Measurements from ENCODE around the gene DOCK3. TPM values are rescaled to one million over a fixed set of nuclear protein-coding genes. Genes with fewer than 3 reads are reported as not detected.

The DOCK3 gene
- total and polyA plus RNA-seq, 2 donors (not counting 3 experiments of a cell fraction or from before 2014, with no cell fraction given): 0.08 to 0.13 TPM

DNA sequence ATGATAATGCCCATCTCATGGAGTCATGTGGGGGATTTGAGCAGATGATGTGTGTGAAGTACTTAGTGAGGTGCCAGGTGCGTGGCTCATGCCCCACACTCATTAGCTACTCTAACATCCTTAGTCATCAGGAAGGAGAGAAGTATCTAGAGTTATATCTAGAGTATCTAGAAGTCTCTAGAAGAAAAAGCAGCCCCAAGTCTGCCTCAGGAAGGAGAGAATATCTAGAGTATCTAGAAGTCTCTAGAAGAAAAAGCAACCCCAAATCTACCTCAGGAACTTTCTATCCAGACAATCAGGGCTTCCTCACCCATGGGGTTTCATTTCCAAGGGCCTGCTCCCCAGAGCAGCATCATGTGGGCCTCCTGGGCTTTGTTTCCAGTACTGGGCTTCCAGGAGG is 24.7 kb upstream of the DOCK3 start:
- Histone ChIP-seq H3K79me2 (ENCODE audit: control insufficient read depth, insufficient read depth, low read length) (no peaks in the 10 kb centered on the region), H3K9me1 (replicated peaks; ENCODE audit: control insufficient read depth, extremely low read depth, insufficient read depth, low read length) (no peaks in the 10 kb centered on the region), H3K9me3 (replicated peaks; ENCODE audit: control insufficient read depth, insufficient read depth, low read length) (no peaks in the 10 kb centered on the region), H2AFZ (ENCODE audit: low read depth, low read length) (no peak overlapping the region), H3K4me3 (replicated peaks in 1 of 3; ENCODE audit: insufficient read depth in 1 of 3, low read depth in 1 of 3, low read length in 3 of 3) (no peak overlapping the region), H3K27ac (ENCODE audit: insufficient read depth, low read depth, low read length) (no peak overlapping the region), H3K36me3 (ENCODE audit: control insufficient read depth in 2 of 2, extremely low read depth in 1 of 2, insufficient read depth in 2 of 2, low read length in 2 of 2) (peaks cover 0 to 1% of the 10 kb centered on the region in 2 experiments), H3K9ac (replicated peaks; ENCODE audit: extremely low read depth, insufficient read depth, low read length) (no peak overlapping the region), H4K20me1 (replicated peaks; ENCODE audit: control insufficient read depth, extremely low read depth, insufficient read depth, low read length) (no peaks in the 10 kb centered on the region), H3K4me2 (ENCODE audit: insufficient read depth, low read length) (no peak overlapping the region), H3K27me3 (ENCODE audit: control insufficient read depth in 2 of 2, insufficient read depth in 2 of 2, low read length in 2 of 2) (no peaks in the 10 kb centered on the region), H3K4me1 (ENCODE audit: control insufficient read depth, extremely low read depth, insufficient read depth, low read length) (no peaks in the 10 kb centered on the region)
- CTCF ChIA-PET: interaction anchor here (1.0 to 1.5 kb wide), 2 partner anchors 19 to 34 kb away, joined by 4 to 6 read pairs; no protein-coding TSS in a partner anchor
- FAIRE-seq (no peak), DNase-seq (ENCODE audit: low read depth, low spot score) (no peak)
- intact Hi-C loops (cut with micrococcal nuclease) (no loop called here), dilution Hi-C loops (cut with MboI; ENCODE audit: extremely low pct_ligation_motif_present, low sequenced_read_pairs) (no loop called here)
- POLR2A ChIA-PET: no interaction called here
- BruUV-seq (replicated peaks): no TSS peak
- TF ChIP-seq POLR2AphosphoS5 (IDR thresholded peaks at IDR 0.05; ENCODE audit: insufficient read depth, low read depth, low read length): no peak
- TF ChIP-seq POLR2A (IDR thresholded peaks at IDR 0.05; ENCODE audit: low read depth, low read length): no peak
- no peak for TF ChIP-seq MYC (IDR thresholded peaks at IDR 0.05; ENCODE audit: low read depth, low read length)
- no peak for TF ChIP-seq GATA2 (IDR thresholded peaks at IDR 0.05; ENCODE audit: insufficient read depth, insufficient read length, low read depth, low read length)
- no peak for TF ChIP-seq EZH2 (IDR thresholded peaks at IDR 0.05; ENCODE audit: borderline replicate concordance, low read depth, low read length, severe bottlenecking)
- no peak for TF ChIP-seq FOS (IDR thresholded peaks at IDR 0.05; ENCODE audit: borderline replicate concordance, insufficient read depth, low read length)
- TF ChIP-seq, protein P1, sequence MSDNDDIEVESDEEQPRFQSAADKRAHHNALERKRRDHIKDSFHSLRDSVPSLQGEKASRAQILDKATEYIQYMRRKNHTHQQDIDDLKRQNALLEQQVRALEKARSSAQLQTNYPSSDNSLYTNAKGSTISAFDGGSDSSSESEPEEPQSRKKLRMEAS (IDR thresholded peaks at IDR 0.05; ENCODE audit: insufficient read depth, insufficient read length): no peak
- TF ChIP-seq, protein P2, sequence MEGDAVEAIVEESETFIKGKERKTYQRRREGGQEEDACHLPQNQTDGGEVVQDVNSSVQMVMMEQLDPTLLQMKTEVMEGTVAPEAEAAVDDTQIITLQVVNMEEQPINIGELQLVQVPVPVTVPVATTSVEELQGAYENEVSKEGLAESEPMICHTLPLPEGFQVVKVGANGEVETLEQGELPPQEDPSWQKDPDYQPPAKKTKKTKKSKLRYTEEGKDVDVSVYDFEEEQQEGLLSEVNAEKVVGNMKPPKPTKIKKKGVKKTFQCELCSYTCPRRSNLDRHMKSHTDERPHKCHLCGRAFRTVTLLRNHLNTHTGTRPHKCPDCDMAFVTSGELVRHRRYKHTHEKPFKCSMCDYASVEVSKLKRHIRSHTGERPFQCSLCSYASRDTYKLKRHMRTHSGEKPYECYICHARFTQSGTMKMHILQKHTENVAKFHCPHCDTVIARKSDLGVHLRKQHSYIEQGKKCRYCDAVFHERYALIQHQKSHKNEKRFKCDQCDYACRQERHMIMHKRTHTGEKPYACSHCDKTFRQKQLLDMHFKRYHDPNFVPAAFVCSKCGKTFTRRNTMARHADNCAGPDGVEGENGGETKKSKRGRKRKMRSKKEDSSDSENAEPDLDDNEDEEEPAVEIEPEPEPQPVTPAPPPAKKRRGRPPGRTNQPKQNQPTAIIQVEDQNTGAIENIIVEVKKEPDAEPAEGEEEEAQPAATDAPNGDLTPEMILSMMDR (IDR thresholded peaks at IDR 0.05; ENCODE audit: extremely low read depth in 1 of 2, insufficient read depth in 1 of 2, low read depth in 1 of 2, low read length in 2 of 2): no peak

Measured in endothelial cell of umbilical vein (primary cell).